NT2/D1 (cell line): ENCODE results near the gene KRT71.

ENCODE experiments used
- DNase-seq: peaks from one replicate; pipeline ENCODE4 v3.0.0-alpha.2; 2011; ENCODE audit warnings: low read depth, low spot score
- H3K27me3 ChIP-seq: 2 replicates; pipeline ENCODE4 v1.6.0; 2011; ENCODE audit warnings: mild to moderate bottlenecking; ENCODE audit not compliant: insufficient read length, insufficient read depth
- H3K36me3 ChIP-seq: 2 replicates; pipeline ENCODE4 v1.6.1; 2011; ENCODE audit warnings: mild to moderate bottlenecking, low read length, mixed read lengths; ENCODE audit not compliant: insufficient read depth, insufficient read length
- H3K4me1 ChIP-seq: 2 replicates; pipeline ENCODE4 v1.5.1; 2011; ENCODE audit not compliant: insufficient read depth, insufficient read length
- H3K4me3 ChIP-seq: 2 replicates; pipeline ENCODE4 v1.5.1; 2011; ENCODE audit warnings: low read depth; ENCODE audit not compliant: insufficient read length
- H3K9ac ChIP-seq: 2 replicates; pipeline ENCODE4 v1.6.0; 2011; ENCODE audit warnings: low read depth; ENCODE audit not compliant: insufficient read length
- H3K9me3 ChIP-seq: 2 replicates; pipeline ENCODE4 v1.5.1; 2011; ENCODE audit warnings: mild to moderate bottlenecking, low read length; ENCODE audit not compliant: insufficient read depth
- SUZ12 ChIP-seq: IDR thresholded peaks from 2 replicates; pipeline ENCODE4 v1.6.1; 2011; ENCODE audit not compliant: insufficient read length, insufficient read depth; ENCODE audit errors: extremely low read depth
- YY1 ChIP-seq: IDR thresholded peaks from 2 replicates; pipeline ENCODE4 v1.6.1; 2011; ENCODE audit not compliant: insufficient read length, insufficient read depth
- ZNF274 ChIP-seq: IDR thresholded peaks from 2 replicates; pipeline ENCODE4 v1.6.1; 2011; ENCODE audit warnings: mild to moderate bottlenecking, low read depth, low read length

KRT71 gene

DNA sequence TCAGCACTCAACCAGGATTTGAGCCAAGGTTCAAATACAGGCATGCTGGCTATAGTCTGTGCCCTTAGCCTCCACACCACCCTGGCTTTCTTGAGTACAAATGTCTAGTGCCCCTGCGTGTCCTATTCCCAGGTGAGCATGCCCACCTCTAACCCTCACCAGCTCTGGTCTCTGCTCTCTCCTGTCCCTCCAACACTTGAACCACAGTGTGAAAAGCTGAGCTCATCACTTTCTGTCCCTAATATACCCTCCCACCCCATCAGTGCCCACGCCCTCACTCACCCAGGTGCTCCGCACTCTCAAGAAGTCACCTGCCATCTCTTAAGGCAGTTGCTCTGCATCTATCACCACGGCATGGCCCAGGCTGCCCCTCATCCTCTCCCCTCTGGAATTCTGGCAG is 7.0 kb upstream of the KRT71 start:
- TF ChIP-seq YY1 (no peak), SUZ12 (no peak), ZNF274 (no peak)
- H3K4me3 ChIP-seq, result no peak overlapping the region
- no peaks in the 10 kb centered on the region for H3K27me3 ChIP-seq
- H3K9me3 ChIP-seq, result no peaks in the 10 kb centered on the region
- DNase-seq, result no peak
- no peak overlapping the region for H3K9ac ChIP-seq
- no peaks in the 10 kb centered on the region for H3K4me1 ChIP-seq
- H3K36me3 ChIP-seq, result no peaks in the 10 kb centered on the region

GRCh38 chr12:52558781-52559445 is 6.0 kb upstream of the KRT71 start:
- H3K27me3 ChIP-seq, result no peaks in the 10 kb centered on the region

GRCh38 chr12:52557476-52557875 is 4.5 kb upstream of the KRT71 start:
- no peak overlapping the region for H3K9ac ChIP-seq
- no peaks in the 10 kb centered on the region for H3K27me3 ChIP-seq
- H3K4me1 ChIP-seq, result no peaks in the 10 kb centered on the region
- H3K4me3 ChIP-seq, result no peak overlapping the region
- H3K36me3 ChIP-seq, result no peaks in the 10 kb centered on the region
- H3K9me3 ChIP-seq, result no peaks in the 10 kb centered on the region
- DNase-seq, result no peak
- no peak for TF ChIP-seq SUZ12
- TF ChIP-seq ZNF274, result no peak
- TF ChIP-seq YY1, result no peak

More at GRCh38 chr12:52558781-52559445, 6.0 kb upstream of the KRT71 start:
- Histone ChIP-seq H3K36me3 (no peaks in the 10 kb centered on the region), H3K9me3 (no peaks in the 10 kb centered on the region), H3K4me3 (no peak overlapping the region), H3K9ac (no peak overlapping the region), H3K4me1 (no peaks in the 10 kb centered on the region)
- no peak for TF ChIP-seq YY1
- TF ChIP-seq SUZ12, result no peak
- no peak for DNase-seq

DNA sequence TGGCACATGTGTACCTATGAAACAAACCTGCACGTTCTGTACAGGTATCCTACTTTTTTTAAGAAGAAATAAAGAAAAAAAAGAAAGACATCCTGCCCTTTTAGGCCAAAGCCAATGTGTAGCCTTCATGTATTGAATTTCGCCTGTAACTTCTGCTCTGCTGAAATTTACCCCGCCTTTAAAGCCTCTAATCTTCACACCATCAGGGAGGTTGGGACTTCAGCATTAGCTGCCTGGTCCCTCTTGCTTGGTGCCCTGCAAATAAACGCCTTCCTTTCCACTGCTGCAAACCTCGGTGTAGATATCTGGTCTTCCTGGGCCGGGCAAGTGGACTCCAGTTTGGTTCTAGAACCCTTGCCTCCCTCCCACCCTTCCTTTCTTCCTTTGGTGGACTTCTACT is 2.6 kb upstream of the KRT71 start:
- Histone ChIP-seq H3K4me3 (no peak overlapping the region), H3K36me3 (no peaks in the 10 kb centered on the region), H3K4me1 (no peaks in the 10 kb centered on the region), H3K27me3 (peaks cover 2% of the 10 kb centered on the region), H3K9ac (no peak overlapping the region), H3K9me3 (no peaks in the 10 kb centered on the region)
- TF ChIP-seq YY1, result no peak
- no peak for TF ChIP-seq SUZ12
- TF ChIP-seq ZNF274, result no peak
- no peak for DNase-seq

DNA sequence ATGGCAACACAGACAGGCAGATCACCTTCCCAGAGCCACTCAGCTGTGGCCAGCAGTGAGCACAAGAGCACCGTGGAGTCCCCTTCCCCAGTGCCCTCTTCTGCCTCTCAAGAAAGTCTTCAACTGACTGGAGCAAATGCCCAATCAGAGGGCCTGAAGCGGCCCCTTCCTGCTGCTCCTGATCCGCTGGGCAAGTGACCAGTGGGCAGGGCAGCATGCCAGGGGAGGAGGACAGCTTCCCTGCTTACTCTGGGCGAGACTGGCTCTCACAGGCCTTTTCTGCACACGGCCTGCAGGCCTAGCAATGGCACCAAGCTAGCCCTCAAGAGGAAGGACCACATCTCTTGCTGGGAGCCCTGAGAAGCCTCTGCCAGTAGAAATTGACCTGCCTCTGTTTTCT is 890 bp downstream of the KRT71 start:
- Histone ChIP-seq H3K4me3 (no peak overlapping the region), H3K36me3 (no peaks in the 10 kb centered on the region), H3K9ac (no peak overlapping the region), H3K4me1 (no peaks in the 10 kb centered on the region), H3K9me3 (no peaks in the 10 kb centered on the region), H3K27me3 (peaks cover 4% of the 10 kb centered on the region)
- DNase-seq, result no peak
- TF ChIP-seq ZNF274 (no peak), YY1 (no peak), SUZ12 (no peak)

GRCh38 chr12:52551216-52551865 is 1.6 kb downstream of the KRT71 start:
- TF ChIP-seq ZNF274, result no peak
- no peak for TF ChIP-seq YY1
- no peak for TF ChIP-seq SUZ12
- H3K9me3 ChIP-seq, result no peaks in the 10 kb centered on the region
- H3K4me1 ChIP-seq, result no peaks in the 10 kb centered on the region
- no peak overlapping the region for H3K9ac ChIP-seq
- no peak overlapping the region for H3K4me3 ChIP-seq
- H3K36me3 ChIP-seq, result no peaks in the 10 kb centered on the region
- H3K27me3 ChIP-seq, result peaks cover 4% of the 10 kb centered on the region
- no peak for DNase-seq

GRCh38 chr12:52546126-52546525 is 6.8 kb downstream of the KRT71 start:
- no peak overlapping the region for H3K9ac ChIP-seq
- no peaks in the 10 kb centered on the region for H3K9me3 ChIP-seq
- H3K4me3 ChIP-seq, result no peak overlapping the region
- H3K27me3 ChIP-seq, result peaks cover 4% of the 10 kb centered on the region
- no peak for DNase-seq
- H3K36me3 ChIP-seq, result no peaks in the 10 kb centered on the region
- TF ChIP-seq ZNF274, result no peak
- TF ChIP-seq SUZ12, result no peak
- no peak for TF ChIP-seq YY1
- no peaks in the 10 kb centered on the region for H3K4me1 ChIP-seq
